D721Med (cell line): ENCODE results near the gene C4orf50.

Experiments
- DNase-seq: peaks from one replicate; pipeline ENCODE4 v3.0.0; 2011; ENCODE audit warnings: low spot score; ENCODE audit not compliant: insufficient read length
- FAIRE-seq: peaks from 2 replicates; lab custom pipeline; 2011; peaks lifted over from hg19 to GRCh38; lab: Jason Lieb, UNC
- CTCF ChIP-seq: IDR thresholded peaks from 2 replicates; pipeline ENCODE4 v1.5.1; 2012; ENCODE audit warnings: mild to moderate bottlenecking, control low read depth; ENCODE audit not compliant: insufficient read depth; ENCODE audit errors: missing control alignments

The C4orf50 gene

GRCh38 chr4:6017800-6018199 lies 431 bp downstream of the C4orf50 start:
- DNase-seq (no peak), FAIRE-seq (no peak)
- TF ChIP-seq CTCF: no peak

GRCh38 chr4:6017030-6017429 lies 1.2 kb downstream of the C4orf50 start:
- TF ChIP-seq CTCF: no peak
- no peak for DNase-seq
- no peak for FAIRE-seq

GRCh38 chr4:6013564-6013963 lies 4.7 kb downstream of the C4orf50 start:
- no peak for TF ChIP-seq CTCF
- DNase-seq (no peak), FAIRE-seq (no peak)

GRCh38 chr4:6012200-6012599 lies 6.0 kb downstream of the C4orf50 start:
- no peak for TF ChIP-seq CTCF
- FAIRE-seq (no peak), DNase-seq (no peak)

GRCh38 chr4:6011686-6012085 lies 6.5 kb downstream of the C4orf50 start:
- no peak for TF ChIP-seq CTCF
- FAIRE-seq (no peak), DNase-seq (no peak)

- DNase-seq: no peak
- no peak for FAIRE-seq
- no peak for TF ChIP-seq CTCF
Measured at GRCh38 chr4:6011271-6011671, 7.0 kb downstream of the C4orf50 start.

- FAIRE-seq: no peak
- TF ChIP-seq CTCF: no peak
- no peak for DNase-seq
Measured at GRCh38 chr4:6010789-6011188, 7.4 kb downstream of the C4orf50 start.
